Heart left ventricle (tissue), 13 donors: ENCODE measurements around the gene GOLPH3L.

ENCODE experiments used
- POLR2A ChIP-seq, 2 donors: fragments of 450-650 bp; IDR thresholded peaks; one replicate each; pipeline ENCODE4 v1.6.1; 2017; ENCODE audit warnings: antibody characterized with exemption in 2 of 2, mild to moderate bottlenecking in 2 of 2, moderate library complexity in 2 of 2
- TF ChIP-seq, protein P1 (sequence below), 12 donors: fragments of 200-600 bp; sonication (generic) in 4 of 12; IDR thresholded peaks; one replicate each; pipeline versions ENCODE4 v1.5.0 to v1.8.0; 2018 to 2022; ENCODE audit warnings: antibody characterized with exemption in 12 of 12, mild to moderate bottlenecking in 5 of 12
- donor health status: ischemic (EF 13 %, LVEDD 7.1; RV severe dilation, severe dysfunction).
- donor health status: DM: no; HTN: yes; CAD: no.
- donor health status: DM: no; HTN: no; CAD: no.
- donor health status: ischemic (EF 25% LVEDD 6.9; RV normal size, moderate dysfunction).
- donor health status: ischemic (EF 25% LVEDD 5.7; RV mildly dilated, moderate dysfunction).
- donor health status: ischemic (EF 35%, LVEDD 5.7; RV mildly dilated, moderate dysfunction).
- donor health status: nonischemic (EF 11% LVEDD 7.7; RV severe dilation, severe dysfunction).
- donor health status: DM: yes; HTN: yes; CAD: no.
- donor health status: PGD.
- donor health status: ischemic (EF 29% LVEDD 5.4; RV normal size, mild dysfunction).
- donor health status: nonischemic (EF 23%, LVEDD 6.1; RV moderate dilation, normal function).

DNA sequence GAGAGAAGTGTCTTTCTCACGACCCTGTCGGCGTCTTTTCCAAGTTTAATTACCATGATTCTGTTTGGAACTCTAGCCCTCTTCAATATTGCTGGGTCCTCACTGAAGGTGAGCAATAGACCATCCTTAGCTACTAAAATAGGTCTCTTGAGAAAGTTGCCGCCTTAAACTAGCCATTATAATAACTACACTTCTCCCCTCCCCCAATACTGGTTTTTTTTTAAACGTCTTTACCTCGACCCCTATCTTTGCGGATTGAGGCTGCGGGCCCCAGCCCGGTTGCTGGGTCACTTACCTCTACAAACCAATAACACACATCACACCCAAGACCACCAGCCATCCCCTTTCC, 68.2 kb downstream of the GOLPH3L start:
- TF ChIP-seq, protein P1, sequence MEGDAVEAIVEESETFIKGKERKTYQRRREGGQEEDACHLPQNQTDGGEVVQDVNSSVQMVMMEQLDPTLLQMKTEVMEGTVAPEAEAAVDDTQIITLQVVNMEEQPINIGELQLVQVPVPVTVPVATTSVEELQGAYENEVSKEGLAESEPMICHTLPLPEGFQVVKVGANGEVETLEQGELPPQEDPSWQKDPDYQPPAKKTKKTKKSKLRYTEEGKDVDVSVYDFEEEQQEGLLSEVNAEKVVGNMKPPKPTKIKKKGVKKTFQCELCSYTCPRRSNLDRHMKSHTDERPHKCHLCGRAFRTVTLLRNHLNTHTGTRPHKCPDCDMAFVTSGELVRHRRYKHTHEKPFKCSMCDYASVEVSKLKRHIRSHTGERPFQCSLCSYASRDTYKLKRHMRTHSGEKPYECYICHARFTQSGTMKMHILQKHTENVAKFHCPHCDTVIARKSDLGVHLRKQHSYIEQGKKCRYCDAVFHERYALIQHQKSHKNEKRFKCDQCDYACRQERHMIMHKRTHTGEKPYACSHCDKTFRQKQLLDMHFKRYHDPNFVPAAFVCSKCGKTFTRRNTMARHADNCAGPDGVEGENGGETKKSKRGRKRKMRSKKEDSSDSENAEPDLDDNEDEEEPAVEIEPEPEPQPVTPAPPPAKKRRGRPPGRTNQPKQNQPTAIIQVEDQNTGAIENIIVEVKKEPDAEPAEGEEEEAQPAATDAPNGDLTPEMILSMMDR (IDR thresholded peaks at IDR 0.05), result no peak
- TF ChIP-seq POLR2A (IDR thresholded peaks at IDR 0.05), result no peak
